ENCODE measurements around the gene FRMPD1.

Gene FRMPD1

DNA sequence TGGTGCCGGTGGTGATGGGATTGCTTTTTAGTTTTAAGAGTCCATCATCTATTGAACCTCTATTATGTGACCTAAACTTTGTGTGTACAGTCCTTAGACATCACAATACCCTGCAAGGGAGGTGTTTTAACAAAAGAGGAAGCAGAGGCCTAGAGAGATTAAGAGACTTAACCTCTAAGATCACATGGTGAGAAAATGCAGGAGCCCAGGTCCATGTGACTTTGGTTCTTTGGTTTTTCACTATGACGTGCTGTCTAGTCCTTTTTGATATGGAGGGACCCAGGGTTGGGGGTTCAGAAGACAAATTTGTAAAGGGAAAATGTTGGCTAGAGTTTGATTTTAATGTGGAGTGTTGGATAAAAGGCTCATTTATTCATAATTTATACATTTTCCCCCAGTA lies 68.8 kb downstream of the FRMPD1 start:
- Histone ChIP-seq H3K79me2 (ENCODE audit: insufficient read depth, low read length) (no peaks in the 10 kb centered on the region), H3K4me3 (ENCODE audit: low read depth, low read length, poor library complexity, severe bottlenecking) (no peak overlapping the region), H3K9me3 (ENCODE audit: low read length) (no peaks in the 10 kb centered on the region), H3K27ac (ENCODE audit: low read depth, low read length, poor library complexity, severe bottlenecking) (no peak overlapping the region), H3K9me2 (ENCODE audit: low read depth, low read length) (no peaks in the 10 kb centered on the region), H4K20me1 (ENCODE audit: insufficient read depth, low read length) (no peaks in the 10 kb centered on the region), H2AFZ (ENCODE audit: low read length) (no peak overlapping the region), H3F3A (ENCODE audit: insufficient read depth, low read length) (no peaks in the 10 kb centered on the region), H3K36me3 (ENCODE audit: insufficient read depth, low read length) (no peaks in the 10 kb centered on the region), H3K4me1 (ENCODE audit: insufficient read depth, low read length, severe bottlenecking) (no peaks in the 10 kb centered on the region), H3K9ac (ENCODE audit: low read length) (no peak overlapping the region), H3K27me3 (ENCODE audit: insufficient read depth, low read length) (no peaks in the 10 kb centered on the region), H3K4me2 (ENCODE audit: low read length) (no peak overlapping the region)
- no peak for TF ChIP-seq EZH2 (IDR thresholded peaks at IDR 0.05; ENCODE audit: borderline replicate concordance, low read length)
- TF ChIP-seq, protein P1, sequence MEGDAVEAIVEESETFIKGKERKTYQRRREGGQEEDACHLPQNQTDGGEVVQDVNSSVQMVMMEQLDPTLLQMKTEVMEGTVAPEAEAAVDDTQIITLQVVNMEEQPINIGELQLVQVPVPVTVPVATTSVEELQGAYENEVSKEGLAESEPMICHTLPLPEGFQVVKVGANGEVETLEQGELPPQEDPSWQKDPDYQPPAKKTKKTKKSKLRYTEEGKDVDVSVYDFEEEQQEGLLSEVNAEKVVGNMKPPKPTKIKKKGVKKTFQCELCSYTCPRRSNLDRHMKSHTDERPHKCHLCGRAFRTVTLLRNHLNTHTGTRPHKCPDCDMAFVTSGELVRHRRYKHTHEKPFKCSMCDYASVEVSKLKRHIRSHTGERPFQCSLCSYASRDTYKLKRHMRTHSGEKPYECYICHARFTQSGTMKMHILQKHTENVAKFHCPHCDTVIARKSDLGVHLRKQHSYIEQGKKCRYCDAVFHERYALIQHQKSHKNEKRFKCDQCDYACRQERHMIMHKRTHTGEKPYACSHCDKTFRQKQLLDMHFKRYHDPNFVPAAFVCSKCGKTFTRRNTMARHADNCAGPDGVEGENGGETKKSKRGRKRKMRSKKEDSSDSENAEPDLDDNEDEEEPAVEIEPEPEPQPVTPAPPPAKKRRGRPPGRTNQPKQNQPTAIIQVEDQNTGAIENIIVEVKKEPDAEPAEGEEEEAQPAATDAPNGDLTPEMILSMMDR (IDR thresholded peaks at IDR 0.05; ENCODE audit: low read length) = no peak

DNA sequence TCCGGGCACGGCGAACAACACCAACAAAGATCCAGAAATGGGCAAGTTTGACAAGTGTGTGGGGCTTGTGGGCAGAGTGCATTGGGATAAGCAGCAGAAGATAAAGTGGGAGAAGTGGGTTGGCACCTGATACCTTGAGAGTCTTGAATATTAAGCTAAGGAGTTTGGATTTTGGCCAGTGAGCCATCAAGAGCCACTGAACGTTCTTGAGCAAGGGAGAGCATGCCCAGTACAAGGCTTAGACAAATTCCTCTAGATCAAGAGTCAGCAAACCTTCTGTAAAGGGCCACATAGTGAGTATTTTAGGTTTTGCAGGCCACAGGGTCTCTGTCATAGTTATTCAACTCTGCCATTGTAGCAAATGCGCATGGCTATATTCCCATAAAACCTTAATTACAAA lies 76.3 kb downstream of the FRMPD1 start:
- Histone ChIP-seq H3K79me2 (ENCODE audit: insufficient read depth, low read length) (no peaks in the 10 kb centered on the region), H2AFZ (ENCODE audit: low read length) (no peak overlapping the region), H3K36me3 (ENCODE audit: insufficient read depth, low read length) (no peaks in the 10 kb centered on the region), H3K4me3 (ENCODE audit: low read depth, low read length, poor library complexity, severe bottlenecking) (no peak overlapping the region), H3F3A (ENCODE audit: insufficient read depth, low read length) (no peaks in the 10 kb centered on the region), H3K27ac (ENCODE audit: low read depth, low read length, poor library complexity, severe bottlenecking) (no peak overlapping the region), H3K4me1 (ENCODE audit: insufficient read depth, low read length, severe bottlenecking) (no peaks in the 10 kb centered on the region), H3K27me3 (ENCODE audit: insufficient read depth, low read length) (peaks cover 3% of the 10 kb centered on the region; the same call in 1 of the 2 replicates), H3K4me2 (ENCODE audit: low read length) (no peak overlapping the region), H3K9me3 (ENCODE audit: low read length) (no peaks in the 10 kb centered on the region), H3K9me2 (ENCODE audit: low read depth, low read length) (no peaks in the 10 kb centered on the region), H3K9ac (ENCODE audit: low read length) (no peak overlapping the region), H4K20me1 (ENCODE audit: insufficient read depth, low read length) (no peaks in the 10 kb centered on the region)
- TF ChIP-seq EZH2 (IDR thresholded peaks at IDR 0.05; ENCODE audit: borderline replicate concordance, low read length) = no peak
- TF ChIP-seq, protein P1 (IDR thresholded peaks at IDR 0.05; ENCODE audit: low read length) = no peak

DNA sequence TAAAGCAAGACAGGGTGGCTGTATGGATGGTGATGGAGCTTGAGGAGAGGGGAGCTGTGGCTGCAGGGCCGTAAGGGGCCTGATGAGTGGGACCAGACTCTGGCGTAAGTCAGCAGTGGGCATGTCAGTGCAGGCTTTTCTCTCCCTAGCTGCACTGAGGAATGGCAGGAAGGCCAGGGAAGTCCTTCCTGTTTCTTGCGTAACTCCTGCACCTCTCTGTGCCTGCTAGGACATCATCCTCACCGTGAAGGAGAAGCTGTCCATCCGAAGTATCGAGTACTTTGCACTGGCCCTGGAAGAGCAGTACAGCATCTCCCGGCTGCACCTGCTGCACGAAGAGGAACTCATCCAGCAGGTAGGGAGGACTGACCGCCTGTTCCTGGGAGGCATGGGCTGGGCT lies 78.7 kb downstream of the FRMPD1 start:
- no peaks in the 10 kb centered on the region for H3K79me2 ChIP-seq (ENCODE audit: insufficient read depth, low read length)
- H2AFZ ChIP-seq (ENCODE audit: low read length) = no peak overlapping the region
- H3K4me3 ChIP-seq (ENCODE audit: low read depth, low read length, poor library complexity, severe bottlenecking) = no peak overlapping the region
- H3K9ac ChIP-seq (ENCODE audit: low read length) = no peak overlapping the region
- no peaks in the 10 kb centered on the region for H3K9me3 ChIP-seq (ENCODE audit: low read length)
- H3K27ac ChIP-seq (ENCODE audit: low read depth, low read length, poor library complexity, severe bottlenecking) = no peak overlapping the region
- H3K4me1 ChIP-seq (ENCODE audit: insufficient read depth, low read length, severe bottlenecking) = no peaks in the 10 kb centered on the region
- H3K36me3 ChIP-seq (ENCODE audit: insufficient read depth, low read length) = no peaks in the 10 kb centered on the region
- no peak for TF ChIP-seq EZH2 (IDR thresholded peaks at IDR 0.05; ENCODE audit: borderline replicate concordance, low read length)
- TF ChIP-seq, protein P1 (IDR thresholded peaks at IDR 0.05; ENCODE audit: low read length) = no peak
- peaks cover 8% of the 10 kb centered on the region; the same call in 1 of the 2 replicates for H3K27me3 ChIP-seq (ENCODE audit: insufficient read depth, low read length)
- no peaks in the 10 kb centered on the region for H4K20me1 ChIP-seq (ENCODE audit: insufficient read depth, low read length)
- H3K4me2 ChIP-seq (ENCODE audit: low read length) = no peak overlapping the region
- H3F3A ChIP-seq (ENCODE audit: insufficient read depth, low read length) = no peaks in the 10 kb centered on the region
- no peaks in the 10 kb centered on the region for H3K9me2 ChIP-seq (ENCODE audit: low read depth, low read length)

Data from OCI-LY1 (cell line).